ENCODE results near the gene GJD3. TPM values are rescaled to one million over a fixed set of nuclear protein-coding genes. Genes with fewer than 3 reads are reported as not detected.

GJD3 gene
- total and polyA plus RNA-seq, 2 donors (not counting 3 experiments of a cell fraction or from before 2014, with no cell fraction given), result 0.10 to 0.40 TPM

DNA sequence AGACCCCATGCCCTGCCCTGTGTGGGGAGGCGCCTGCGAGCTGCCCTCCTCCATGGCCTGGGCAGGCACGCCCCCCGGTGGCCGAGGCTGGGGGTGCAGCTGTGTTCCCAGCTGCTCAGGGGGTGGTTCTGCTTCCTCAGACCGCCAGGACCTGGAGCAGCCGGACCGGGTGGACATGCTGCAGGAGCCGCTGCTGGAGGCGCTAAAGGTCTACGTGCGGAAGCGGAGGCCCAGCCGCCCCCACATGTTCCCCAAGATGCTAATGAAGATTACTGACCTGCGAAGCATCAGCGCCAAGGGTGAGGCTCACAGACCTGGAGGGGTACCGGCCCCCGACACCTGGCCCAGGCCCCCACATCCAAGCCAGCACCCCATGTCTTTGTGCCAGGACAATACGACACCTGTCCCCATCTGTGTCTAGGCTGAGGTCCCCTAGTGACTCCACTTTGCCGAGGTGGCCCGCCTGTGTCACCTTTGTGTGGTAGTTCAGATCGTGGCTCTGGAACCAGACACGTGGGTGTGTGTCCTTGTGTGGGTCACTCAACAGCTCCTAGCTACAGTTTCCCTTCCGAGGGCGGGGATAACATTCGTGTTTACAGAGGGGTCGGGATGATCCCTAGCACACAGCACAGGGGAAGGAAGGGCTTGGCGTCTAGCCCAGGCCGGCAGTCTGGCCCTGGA, 9.3 kb downstream of the GJD3 start:
- CTCF ChIA-PET, result interaction anchor here (0.7 to 18.3 kb wide), 21 partner anchors 8 to 205 kb away, joined by 3 to 530 read pairs (median 6); partner anchors contain the start of genes CDC6 and RARA
- TF ChIP-seq MYC (IDR thresholded peaks at IDR 0.05; ENCODE audit: low read depth, low read length) (no peak), CTCF (IDR thresholded peaks at IDR 0.05; ENCODE audit: extremely low read depth in 1 of 2, insufficient read depth in 1 of 2, low read depth in 1 of 2, low read length in 2 of 2) (peak; percentile 95 to 97)
- H3K27ac ChIP-seq (ENCODE audit: insufficient read depth, low read depth, low read length), result no peak overlapping the region

More for the DNA sequence above, 9.3 kb downstream of the GJD3 start:
- FAIRE-seq, result peak; percentile 74
- Histone ChIP-seq H3K4me1 (ENCODE audit: control insufficient read depth, extremely low read depth, insufficient read depth, low read length) (peaks cover 4% of the 10 kb centered on the region), H3K79me2 (ENCODE audit: control insufficient read depth, insufficient read depth, low read length) (peaks cover 4% of the 10 kb centered on the region), H3K4me3 (replicated peaks in 1 of 3; ENCODE audit: insufficient read depth in 1 of 3, low read depth in 1 of 3, low read length in 3 of 3) (no peak overlapping the region), H3K9ac (replicated peaks; ENCODE audit: extremely low read depth, insufficient read depth, low read length) (no peak overlapping the region), H3K4me2 (ENCODE audit: insufficient read depth, low read length) (no peak overlapping the region), H4K20me1 (replicated peaks; ENCODE audit: control insufficient read depth, extremely low read depth, insufficient read depth, low read length) (no peaks in the 10 kb centered on the region), H3K27me3 (ENCODE audit: control insufficient read depth in 2 of 2, insufficient read depth in 2 of 2, low read length in 2 of 2) (no peaks in the 10 kb centered on the region), H2AFZ (ENCODE audit: low read depth, low read length) (no peak overlapping the region), H3K9me3 (replicated peaks; ENCODE audit: control insufficient read depth, insufficient read depth, low read length) (no peaks in the 10 kb centered on the region), H3K9me1 (replicated peaks; ENCODE audit: control insufficient read depth, extremely low read depth, insufficient read depth, low read length) (no peaks in the 10 kb centered on the region), H3K36me3 (ENCODE audit: control insufficient read depth in 2 of 2, extremely low read depth in 1 of 2, insufficient read depth in 2 of 2, low read length in 2 of 2) (peaks cover 6 to 37% of the 10 kb centered on the region in 2 experiments)
- DNase-seq (ENCODE audit: low read depth, low spot score), result peak; percentile 72
- intact Hi-C loops (cut with micrococcal nuclease) (loop anchor here (1.0 kb wide), 3 partner anchors 41 to 153 kb away; no protein-coding TSS in a partner anchor), dilution Hi-C loops (cut with MboI; ENCODE audit: extremely low pct_ligation_motif_present, low sequenced_read_pairs) (no loop called here)
- no TSS peak for BruUV-seq (replicated peaks)
- POLR2A ChIA-PET, result interaction anchor here (1.8 kb wide), 1 partner anchor 52 kb away, joined by 10 read pairs; no protein-coding TSS in a partner anchor

Measured in endothelial cell of umbilical vein (primary cell).